Osteoblast (primary cell): ENCODE measurements around the gene POLRMT. TPM values are rescaled to one million over a fixed set of nuclear protein-coding genes. Genes with fewer than 3 reads are reported as not detected.

Experiments
- DNase-seq: peaks from one replicate; pipeline ENCODE4 v3.0.0; 2011; ENCODE audit warnings: low spot score, mixed read lengths; ENCODE audit not compliant: insufficient read length; ENCODE audit errors: missing footprints
- H2AFZ ChIP-seq: 2 replicates; pipeline ENCODE4 v1.6.0; 2011; ENCODE audit warnings: mild to moderate bottlenecking, low read length
- H3K27ac ChIP-seq: 2 replicates; pipeline ENCODE4 v1.5.1; 2011; ENCODE audit warnings: mild to moderate bottlenecking, low read depth, low read length, moderate library complexity
- H3K27me3 ChIP-seq: 2 replicates; pipeline ENCODE4 v1.6.0; 2012; ENCODE audit warnings: mild to moderate bottlenecking, control low read depth, inconsistent platforms, low read length, moderate library complexity; ENCODE audit not compliant: insufficient read depth
- H3K36me3 ChIP-seq: 2 replicates; pipeline ENCODE4 v1.5.1; 2011; ENCODE audit warnings: mild to moderate bottlenecking, low read length, control low read depth, moderate library complexity; ENCODE audit not compliant: insufficient read depth
- H3K4me1 ChIP-seq: 2 replicates; pipeline ENCODE4 v1.5.1; 2011; ENCODE audit warnings: mild to moderate bottlenecking, low read length, control low read depth, moderate library complexity; ENCODE audit not compliant: insufficient read depth
- H3K4me2 ChIP-seq: 2 replicates; pipeline ENCODE4 v1.6.0; 2011; ENCODE audit warnings: mild to moderate bottlenecking, low read length; ENCODE audit not compliant: insufficient read depth
- H3K4me3 ChIP-seq: fragments of 200-600 bp; sonication (generic); 3 replicates; pipeline ENCODE4 v1.5.1; 2012; ENCODE audit warnings: mild to moderate bottlenecking, low read length, inconsistent platforms; ENCODE audit not compliant: insufficient read depth
- H3K79me2 ChIP-seq: 2 replicates; pipeline ENCODE4 v1.6.0; 2012; ENCODE audit warnings: mild to moderate bottlenecking, low read length, control low read depth, inconsistent platforms; ENCODE audit not compliant: insufficient read depth
- H3K9me3 ChIP-seq: 2 replicates; pipeline ENCODE4 v1.5.1; 2011; ENCODE audit warnings: low read depth, low read length, control low read depth
- H4K20me1 ChIP-seq: 2 replicates; pipeline ENCODE4 v1.6.0; 2012; ENCODE audit warnings: mild to moderate bottlenecking, low read length, control low read depth; ENCODE audit not compliant: insufficient read depth
- total RNA-seq: library from RNA; depleted of rRNA; stranded (reverse); fragments of >200 nt; gene quantifications from 2 replicates; pipeline ENCODE4 v1.2.3, GENCODE V29; 2012
- TF ChIP-seq, protein P1 (sequence below): IDR thresholded peaks from 2 replicates; pipeline ENCODE4 v1.5.1; 2011; ENCODE audit warnings: mild to moderate bottlenecking, low read depth, low read length, moderate library complexity; ENCODE audit errors: extremely low read depth

POLRMT gene
- total RNA-seq, 1 donor: 16.6 TPM

DNA sequence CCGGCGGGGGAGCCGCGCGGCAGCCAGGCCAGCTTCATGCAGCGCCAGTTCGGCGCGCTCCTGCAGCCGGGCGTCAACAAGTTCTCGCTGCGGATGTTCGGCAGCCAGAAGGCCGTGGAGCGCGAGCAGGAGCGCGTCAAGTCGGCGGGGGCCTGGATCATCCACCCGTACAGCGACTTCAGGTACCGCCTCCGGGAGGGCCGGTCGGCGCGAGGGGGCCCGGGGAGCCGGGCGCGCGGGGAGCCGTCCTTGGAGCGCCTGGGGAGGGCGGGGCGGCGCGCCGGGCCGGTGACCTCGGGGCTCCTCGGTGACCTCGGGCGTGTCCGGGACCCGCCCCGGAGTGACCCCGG is 43.0 kb downstream of the POLRMT start:
- no peaks in the 10 kb centered on the region for H3K9me3 ChIP-seq
- no peak overlapping the region for H3K4me3 ChIP-seq
- H2AFZ ChIP-seq: no peak overlapping the region
- peaks cover 18% of the 10 kb centered on the region for H3K4me1 ChIP-seq
- TF ChIP-seq, protein P1, sequence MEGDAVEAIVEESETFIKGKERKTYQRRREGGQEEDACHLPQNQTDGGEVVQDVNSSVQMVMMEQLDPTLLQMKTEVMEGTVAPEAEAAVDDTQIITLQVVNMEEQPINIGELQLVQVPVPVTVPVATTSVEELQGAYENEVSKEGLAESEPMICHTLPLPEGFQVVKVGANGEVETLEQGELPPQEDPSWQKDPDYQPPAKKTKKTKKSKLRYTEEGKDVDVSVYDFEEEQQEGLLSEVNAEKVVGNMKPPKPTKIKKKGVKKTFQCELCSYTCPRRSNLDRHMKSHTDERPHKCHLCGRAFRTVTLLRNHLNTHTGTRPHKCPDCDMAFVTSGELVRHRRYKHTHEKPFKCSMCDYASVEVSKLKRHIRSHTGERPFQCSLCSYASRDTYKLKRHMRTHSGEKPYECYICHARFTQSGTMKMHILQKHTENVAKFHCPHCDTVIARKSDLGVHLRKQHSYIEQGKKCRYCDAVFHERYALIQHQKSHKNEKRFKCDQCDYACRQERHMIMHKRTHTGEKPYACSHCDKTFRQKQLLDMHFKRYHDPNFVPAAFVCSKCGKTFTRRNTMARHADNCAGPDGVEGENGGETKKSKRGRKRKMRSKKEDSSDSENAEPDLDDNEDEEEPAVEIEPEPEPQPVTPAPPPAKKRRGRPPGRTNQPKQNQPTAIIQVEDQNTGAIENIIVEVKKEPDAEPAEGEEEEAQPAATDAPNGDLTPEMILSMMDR: no peak
- peaks cover 18% of the 10 kb centered on the region for H4K20me1 ChIP-seq
- no peak for DNase-seq
- H3K36me3 ChIP-seq: no peaks in the 10 kb centered on the region
- H3K79me2 ChIP-seq: no peaks in the 10 kb centered on the region
- H3K27ac ChIP-seq: no peak overlapping the region
- no peak overlapping the region for H3K4me2 ChIP-seq
- H3K27me3 ChIP-seq: peaks cover 23% of the 10 kb centered on the region

- TF ChIP-seq, protein P1: no peak
- Histone ChIP-seq H3K4me1 (peaks cover 18% of the 10 kb centered on the region), H4K20me1 (peaks cover 19% of the 10 kb centered on the region), H2AFZ (no peak within 1 kb of the TSS), H3K4me2 (peak within 1 kb of the TSS; percentile 48), H3K4me3 (no peak within 1 kb of the TSS), H3K79me2 (no peaks in the 10 kb centered on the region), H3K27me3 (peaks cover 23% of the 10 kb centered on the region), H3K9me3 (no peaks in the 10 kb centered on the region), H3K36me3 (no peaks in the 10 kb centered on the region), H3K27ac (no peak within 1 kb of the TSS)
- DNase-seq: peak; percentile 89
Observed at GRCh38 chr19:589693-590395, 43.5 kb downstream of the POLRMT start, which contains the start of gene HCN2. Gene HCN2, plus strand, starts transcription at chr19:589881. Its CDS starts 65 bp downstream, at chr19:589946.

- no peak overlapping the region for H3K4me3 ChIP-seq
- peaks cover 18% of the 10 kb centered on the region for H3K4me1 ChIP-seq
- no peaks in the 10 kb centered on the region for H3K9me3 ChIP-seq
- no peak overlapping the region for H3K27ac ChIP-seq
- H4K20me1 ChIP-seq: peaks cover 27% of the 10 kb centered on the region
- TF ChIP-seq, protein P1: no peak
- peaks cover 23% of the 10 kb centered on the region for H3K27me3 ChIP-seq
- no peak overlapping the region for H2AFZ ChIP-seq
- H3K79me2 ChIP-seq: no peaks in the 10 kb centered on the region
- no peak for DNase-seq
- H3K4me2 ChIP-seq: peak overlapping the region; percentile 48
- no peaks in the 10 kb centered on the region for H3K36me3 ChIP-seq
Observed at GRCh38 chr19:588741-589692, 44.3 kb downstream of the POLRMT start.
